ENCODE results near the gene DACH2. TPM values are rescaled to one million over a fixed set of nuclear protein-coding genes. Genes with fewer than 3 reads are reported as not detected.
A peak's percentile ranks its signal among the peaks of the same experiment; 100 is the strongest.

Gene DACH2
- total RNA-seq, 1 donor from 2014 or later, result 0.72 TPM

DNA sequence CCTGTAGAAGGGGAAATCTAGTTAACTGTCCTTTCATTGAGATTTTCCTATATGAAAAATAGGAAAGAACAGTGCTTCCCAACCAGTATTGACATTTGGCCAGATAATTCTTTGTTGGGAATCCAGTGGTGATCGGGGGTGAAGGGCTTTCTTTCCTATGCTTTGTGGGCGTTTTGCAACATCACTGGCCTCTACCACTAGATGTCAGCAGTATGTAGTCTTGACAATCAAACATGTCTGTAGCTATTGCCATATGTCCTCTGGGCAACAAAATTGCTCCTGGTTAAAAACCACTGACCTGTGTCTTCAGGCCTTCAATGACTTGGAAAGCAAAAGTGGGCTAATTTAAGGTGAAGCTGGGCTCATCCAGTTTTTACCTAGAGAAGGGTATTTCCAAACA lies 658.5 kb downstream of the DACH2 start:
- DNase-seq, result peak; percentile 4

DNA sequence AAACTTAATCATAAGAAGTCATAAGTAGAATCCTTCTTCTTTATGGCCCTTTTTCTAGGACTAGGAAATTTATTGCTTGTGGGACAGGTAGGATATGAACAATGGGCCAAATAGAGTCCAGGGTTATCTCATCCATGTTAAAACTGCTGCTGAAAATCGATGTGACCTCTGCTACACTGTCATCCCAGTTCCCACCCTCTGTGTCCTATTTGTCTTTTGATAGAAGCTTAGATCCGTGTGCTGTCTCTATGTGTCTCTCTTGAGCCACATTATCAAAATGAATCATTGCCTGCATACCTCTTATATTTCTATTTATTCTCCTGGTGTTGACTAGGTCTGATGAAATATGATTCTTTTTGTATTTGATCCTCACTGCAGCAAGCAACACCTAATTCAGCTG lies 661.4 kb downstream of the DACH2 start:
- no peak for DNase-seq

DNA sequence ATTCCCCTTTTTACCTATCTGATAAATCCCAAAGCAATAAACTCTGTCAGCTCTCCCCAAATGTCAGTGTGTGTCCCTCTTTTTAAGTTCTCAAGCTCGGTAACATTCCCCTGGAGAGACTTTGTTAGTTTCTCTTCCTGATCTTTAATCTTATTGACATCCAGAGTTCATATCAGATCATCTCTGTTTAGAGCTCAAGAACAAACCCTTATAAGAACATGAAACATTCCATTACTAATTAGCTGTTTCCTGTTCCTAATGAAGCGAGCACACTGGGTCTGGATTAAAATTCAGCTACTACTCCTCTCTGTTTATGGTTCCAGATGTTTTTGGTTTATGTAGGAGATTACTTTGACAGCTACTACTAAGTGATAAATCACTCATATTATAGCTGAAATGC lies 681.5 kb downstream of the DACH2 start:
- no peak for DNase-seq

DNA sequence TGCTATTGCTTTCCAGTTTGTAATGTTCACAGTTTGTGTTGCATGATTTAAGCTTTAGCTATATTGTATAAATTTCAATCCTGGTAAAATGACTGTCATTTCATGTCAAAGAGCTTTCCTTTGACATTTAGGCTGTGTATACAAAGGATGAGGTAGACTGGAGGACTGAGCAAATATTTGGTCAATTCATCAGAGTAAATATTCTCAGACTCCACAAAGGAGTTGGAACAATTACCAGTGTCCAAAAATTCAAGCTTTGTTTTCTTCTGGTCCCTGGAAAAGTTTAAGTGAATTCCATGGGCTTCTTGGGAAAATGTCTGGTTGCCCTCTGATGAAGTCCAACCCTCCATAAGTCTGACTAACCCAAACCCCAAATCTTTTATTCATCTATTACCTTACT lies 682.4 kb downstream of the DACH2 start:
- DNase-seq, result no peak

DNA sequence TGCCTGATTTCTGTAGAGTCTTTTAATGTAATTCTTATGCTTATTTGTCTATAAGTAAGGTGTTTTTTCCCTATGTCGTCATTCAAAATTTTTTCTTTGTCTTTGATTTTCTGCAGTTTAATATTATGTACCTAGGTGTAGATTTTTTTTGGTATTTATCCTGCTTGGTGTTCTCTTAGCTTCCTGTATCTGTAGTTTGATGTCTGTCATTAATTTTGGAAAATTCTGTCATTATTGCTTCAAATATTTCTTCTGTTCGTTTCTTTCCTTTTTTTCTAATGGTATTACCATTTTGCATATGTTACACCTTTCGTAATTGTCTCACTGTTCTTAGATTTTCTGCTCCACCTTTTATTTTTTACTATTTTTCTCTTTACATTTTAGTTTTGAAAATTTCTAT lies 696.9 kb downstream of the DACH2 start:
- no peak for DNase-seq

Small RNA genes within 50 kb of the gene (small RNA-seq; reads per million reads assigned to genes)
- not detected for gene FCF1P9 (ENCODE audit: low replicate concordance)
- gene RF00026 (ENCODE audit: low replicate concordance), result not detected

Other genes with a start within 250 kb of the DACH2 start
- gene CHM, start 100.9 kb upstream of the DACH2 start, total RNA-seq, result 27.3 TPM